Stimulated activated CD8-positive, alpha-beta memory T cell treated with anti-CD3 and anti-CD28 coated beads, Interleukin-7, amount 100 ng/mL, for 4 hours (primary cell): Measurements from ENCODE around the gene TPRA1.

Experiments used
- DNase-seq, 2 donors: peaks; one replicate each; pipeline ENCODE4 v3.0.0-alpha.2; 2020; ENCODE audit warnings: low read depth in 2 of 2

Gene TPRA1

DNA sequence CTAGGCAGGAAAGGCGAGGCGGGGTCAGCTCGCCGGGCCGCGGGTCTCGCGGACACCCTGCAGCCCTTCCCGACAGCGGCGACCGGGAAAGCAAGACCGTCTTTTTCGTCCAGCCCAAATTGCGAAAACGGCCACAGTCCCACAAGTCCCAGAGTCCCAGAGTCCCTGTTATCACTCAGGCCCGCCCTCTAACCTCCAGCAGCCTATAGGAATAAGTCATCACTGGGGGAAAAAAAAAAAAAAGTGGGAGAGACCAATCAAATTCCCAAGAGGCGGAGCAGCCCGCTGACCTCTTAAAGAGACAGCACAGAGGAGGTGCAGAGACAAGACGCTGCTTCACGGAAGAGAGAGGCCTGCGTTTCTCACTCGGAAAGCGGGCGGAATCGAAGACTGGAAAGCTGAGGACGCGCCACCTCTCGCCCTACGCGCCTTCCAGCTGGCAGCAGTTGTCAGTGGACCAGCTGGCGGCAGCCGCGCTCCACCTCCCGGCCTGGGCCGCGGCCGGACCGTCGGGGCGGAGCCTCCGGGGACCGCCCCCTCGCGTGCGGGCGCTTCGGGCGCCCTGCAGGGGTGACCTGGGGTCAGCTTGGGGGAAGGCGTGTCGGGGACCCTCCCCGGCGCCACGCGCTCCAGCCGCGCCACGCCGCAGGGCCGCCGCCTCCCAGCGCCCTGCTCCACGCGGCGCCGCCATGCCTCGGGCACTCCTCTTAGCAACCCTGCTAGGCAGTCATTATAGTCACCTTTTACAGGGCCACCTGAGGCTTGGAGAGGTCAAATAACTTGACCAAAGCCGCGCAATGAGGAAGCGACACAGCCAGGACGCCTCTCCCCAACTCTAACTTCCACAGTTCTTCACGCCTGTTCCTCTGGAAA is at the start of gene TPRA1:
Gene TPRA1 (minus strand): TSS at position 141 of the 873 bp plus-strand sequence. CDS start 10,587 bp downstream, outside the sequence.
- peak; percentile 75 to 81 for DNase-seq

DNA sequence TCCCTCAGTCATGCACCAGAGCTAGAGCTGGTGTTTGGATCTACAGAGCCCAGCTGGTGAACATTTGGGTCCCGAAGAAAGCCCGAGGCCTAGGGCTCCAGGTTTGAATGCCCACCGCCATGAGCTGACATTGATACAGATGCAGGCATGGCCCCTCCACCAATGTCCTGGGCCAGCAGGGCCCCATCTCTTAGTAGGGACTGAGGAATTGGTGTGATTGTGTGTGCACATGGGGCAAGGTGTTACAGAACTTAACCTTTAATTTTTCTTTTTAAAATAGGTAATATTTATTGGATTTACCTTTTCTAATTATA is 49.5 kb upstream of the TPRA1 start:
- DNase-seq = no peak

DNA sequence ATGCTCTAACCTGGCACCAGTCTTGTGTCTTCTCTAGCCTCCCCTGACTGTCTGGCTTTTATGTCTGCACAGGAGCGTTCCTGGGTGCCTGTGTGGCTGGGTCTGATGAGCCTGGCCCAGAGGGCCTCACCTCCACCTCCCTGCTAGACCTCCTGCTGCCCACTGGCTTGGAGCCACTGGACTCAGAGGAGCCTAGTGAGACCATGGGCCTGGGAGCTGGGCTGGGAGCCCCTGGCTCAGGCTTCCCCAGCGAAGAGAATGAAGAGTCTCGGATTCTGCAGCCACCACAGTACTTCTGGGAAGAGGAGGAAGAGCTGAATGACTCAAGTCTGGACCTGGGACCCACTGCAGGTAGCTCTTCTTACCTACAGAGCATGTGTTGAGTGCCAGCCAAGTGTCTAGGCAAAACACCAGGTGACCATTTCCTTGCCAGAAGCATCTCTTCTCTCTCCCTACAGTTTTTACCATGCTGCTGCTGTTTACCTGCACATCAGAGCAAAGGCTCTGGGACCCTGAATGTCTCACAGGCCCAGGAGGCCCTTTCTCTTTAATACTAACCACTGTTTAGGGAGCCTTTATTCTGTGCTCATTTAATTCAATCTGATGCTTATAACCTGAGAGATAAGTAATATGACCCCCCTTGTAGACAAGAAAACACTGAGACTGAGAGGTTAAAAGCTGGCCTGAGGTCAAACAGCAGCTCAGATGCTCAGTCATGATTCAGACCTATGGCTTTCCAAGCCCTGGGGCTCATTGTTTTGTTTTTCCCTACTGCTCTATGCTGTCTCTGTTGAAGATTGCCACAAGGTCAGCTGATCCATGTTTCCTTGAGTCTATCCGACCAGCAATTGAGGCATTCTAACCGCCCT is 48.9 kb upstream of the TPRA1 start:
- DNase-seq = no peak

DNA sequence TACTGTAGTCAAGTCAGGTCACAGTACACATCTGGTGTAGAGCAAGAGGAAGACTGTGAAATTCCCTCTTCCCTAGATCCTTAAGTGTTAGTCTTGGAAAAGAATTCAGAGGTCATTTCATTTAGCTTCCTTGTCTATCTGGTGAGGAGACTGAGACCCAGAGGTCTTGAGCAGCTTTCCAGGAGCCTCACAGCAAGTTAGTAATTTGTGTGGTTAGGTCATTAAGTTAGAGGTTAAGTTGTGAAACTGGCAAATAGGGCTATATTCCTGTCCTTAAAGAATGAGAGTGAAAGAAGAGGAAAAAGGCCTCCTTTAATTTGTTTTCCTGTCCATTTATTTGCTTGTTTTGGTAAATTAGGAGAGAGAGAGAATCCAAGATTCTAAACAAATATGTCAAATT is 47.4 kb upstream of the TPRA1 start:
- DNase-seq = no peak

DNA sequence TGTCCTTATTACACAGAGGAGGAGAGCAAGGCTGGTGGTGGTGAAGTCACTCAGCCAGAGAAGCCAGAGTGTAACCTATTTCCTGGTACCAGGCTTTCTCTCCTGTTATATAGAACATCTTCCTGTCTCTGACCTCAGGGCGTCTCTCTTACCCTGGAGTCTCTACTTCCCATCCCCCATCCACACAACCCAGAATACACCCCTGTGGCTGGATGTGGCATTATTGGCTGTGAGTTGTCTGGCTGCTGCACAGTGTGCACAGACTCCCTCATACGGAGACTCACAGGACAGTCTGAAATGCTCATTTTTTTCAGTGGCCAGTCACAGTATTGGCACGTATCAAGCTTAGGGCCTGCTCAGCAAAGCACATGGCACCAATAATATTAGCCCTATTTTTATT is 47.0 kb upstream of the TPRA1 start:
- DNase-seq = no peak

DNA sequence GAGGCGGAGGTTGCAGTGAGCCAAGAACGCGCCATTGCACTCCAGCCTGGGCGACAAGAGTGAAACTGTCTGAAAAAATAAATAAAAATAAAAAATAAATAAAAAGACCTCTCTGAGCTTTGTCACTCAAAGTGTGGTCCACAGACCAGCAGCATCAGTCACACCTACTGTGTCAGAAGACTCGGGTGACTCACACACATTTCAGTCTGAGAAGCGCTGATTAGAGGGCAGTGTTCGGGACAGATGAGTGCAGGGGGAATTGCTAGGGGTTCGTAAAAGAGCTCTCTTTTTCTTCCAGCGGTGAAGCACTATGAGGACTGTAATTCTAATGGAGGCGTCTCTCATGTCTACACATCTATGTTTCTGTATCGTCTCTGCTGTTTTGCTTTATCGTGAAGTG is 44.1 kb upstream of the TPRA1 start:
- DNase-seq = no peak

DNA sequence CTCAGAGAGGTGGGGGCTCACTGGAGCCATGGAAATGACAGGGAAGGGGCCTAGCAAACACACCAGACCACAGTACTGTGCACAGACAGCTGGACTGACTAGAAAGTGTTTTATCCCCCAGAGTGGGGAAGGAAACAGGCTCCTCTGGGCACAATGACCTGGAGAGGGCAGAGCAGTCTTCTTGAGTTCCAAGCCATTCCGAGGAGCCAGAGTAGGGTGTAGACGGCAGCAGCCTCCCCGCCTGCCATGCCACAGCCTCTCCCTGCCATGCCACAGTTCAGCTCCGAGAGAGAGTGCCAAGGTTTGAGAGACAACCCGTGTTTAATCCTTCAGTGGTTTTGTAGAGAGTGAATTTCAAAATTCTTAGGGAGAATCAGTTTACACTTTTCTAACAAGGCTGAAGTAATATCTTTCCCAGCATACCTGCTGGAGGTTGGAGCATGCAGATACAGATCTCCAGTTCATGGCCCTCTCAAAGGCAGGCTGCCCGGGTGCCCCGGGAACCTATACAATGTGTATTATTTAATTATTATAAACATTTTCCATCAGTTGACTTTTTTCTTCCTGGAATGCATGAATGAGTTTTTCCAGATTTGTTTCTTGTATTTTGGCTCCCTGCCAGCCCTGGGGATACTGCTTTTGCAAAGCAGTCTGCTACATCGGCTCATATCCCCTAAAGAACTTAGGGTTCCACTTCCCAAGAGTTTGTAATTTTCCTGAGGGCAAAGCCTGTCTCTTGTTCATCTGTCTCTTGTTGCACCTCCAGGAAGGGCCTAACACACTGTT is 41.7 kb upstream of the TPRA1 start:
- no peak for DNase-seq

DNA sequence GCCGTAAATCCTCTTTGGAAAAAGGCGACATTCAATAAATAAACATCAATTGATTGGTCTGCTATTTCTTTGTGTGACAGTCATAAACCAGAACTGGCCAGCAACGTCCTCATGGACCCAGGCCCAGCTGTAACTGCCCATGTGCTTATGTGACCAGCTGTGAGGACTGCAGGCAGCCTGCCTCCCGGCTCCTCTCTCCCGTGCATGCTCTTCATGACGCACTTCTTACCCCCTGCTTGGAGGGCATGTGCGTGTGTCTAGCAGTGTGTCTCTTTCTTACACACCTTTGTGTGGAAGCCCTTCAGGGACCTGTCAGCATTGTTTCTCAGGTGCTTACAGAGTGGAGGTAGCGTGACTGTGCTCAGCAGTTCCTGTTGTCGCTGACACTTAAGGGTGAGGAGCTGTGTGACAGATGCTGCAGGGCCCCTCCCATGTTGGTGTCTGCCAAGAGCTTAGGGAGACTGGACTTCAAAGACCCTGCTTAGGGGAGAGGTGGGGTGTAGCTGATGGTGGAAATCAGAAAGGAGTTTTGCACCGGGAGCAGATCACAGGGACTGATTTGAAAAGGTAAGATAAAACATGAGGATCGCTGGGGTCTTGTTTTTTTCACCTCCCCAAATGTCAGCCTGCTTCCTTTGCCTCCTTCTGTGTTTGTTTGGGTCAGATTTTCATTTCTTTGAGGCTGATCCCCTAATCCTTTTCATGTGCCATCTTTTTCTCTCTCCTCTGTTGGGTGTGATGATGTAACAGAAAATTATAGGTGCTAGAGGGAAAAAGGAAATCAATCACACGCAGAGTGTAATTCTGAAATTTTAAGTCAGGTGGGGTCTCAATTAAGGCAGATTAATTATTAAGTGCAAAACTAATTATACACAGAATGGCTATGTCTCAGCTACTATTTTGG is 40.5 kb upstream of the TPRA1 start:
- no peak for DNase-seq

DNA sequence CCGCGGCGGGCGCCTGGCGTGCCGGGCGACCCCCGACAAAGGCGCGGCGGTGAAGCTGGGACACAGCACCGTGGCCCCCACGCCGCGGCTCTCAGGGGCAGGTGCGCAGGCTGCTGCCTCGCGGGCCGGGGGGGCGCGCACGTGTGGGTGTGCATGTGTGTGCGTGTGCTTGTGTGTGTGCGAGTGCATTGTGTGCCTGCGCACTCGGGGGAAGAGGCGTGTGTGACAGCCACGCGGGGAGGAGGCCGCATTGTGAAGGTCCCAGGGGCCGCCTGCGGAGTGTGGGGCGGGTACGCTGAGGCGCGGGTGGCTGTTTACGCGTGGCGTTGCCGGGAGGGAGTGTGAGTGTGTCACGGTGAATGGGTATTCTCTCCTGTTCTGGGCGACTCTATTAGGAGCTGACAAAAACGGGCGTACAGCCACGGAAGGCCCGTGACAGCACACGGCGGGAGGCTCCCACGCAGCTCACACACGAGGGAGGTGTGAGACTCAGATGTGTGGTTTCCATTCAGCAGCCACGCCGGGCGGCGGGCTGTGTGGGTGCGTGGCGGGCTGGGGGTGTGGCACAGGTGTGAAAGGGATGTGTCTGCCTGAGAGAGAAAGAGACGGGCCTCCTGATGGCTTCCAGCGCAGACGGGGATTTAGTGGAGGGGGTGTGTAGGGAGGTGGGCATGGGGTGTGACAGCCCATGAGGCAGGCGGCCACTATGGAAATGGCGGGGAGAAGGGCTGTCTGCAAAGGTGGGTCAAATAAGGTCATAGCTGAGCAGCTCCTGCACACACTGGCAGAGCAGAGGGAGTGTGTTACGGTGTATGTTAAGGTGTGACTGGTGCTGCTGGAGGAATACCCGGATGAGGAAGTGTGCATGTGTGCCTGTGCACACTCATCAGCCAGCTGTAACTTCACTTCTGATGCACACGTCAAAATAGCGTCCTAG is 39.2 kb upstream of the TPRA1 start:
- peak; percentile 56 to 71 for DNase-seq

DNA sequence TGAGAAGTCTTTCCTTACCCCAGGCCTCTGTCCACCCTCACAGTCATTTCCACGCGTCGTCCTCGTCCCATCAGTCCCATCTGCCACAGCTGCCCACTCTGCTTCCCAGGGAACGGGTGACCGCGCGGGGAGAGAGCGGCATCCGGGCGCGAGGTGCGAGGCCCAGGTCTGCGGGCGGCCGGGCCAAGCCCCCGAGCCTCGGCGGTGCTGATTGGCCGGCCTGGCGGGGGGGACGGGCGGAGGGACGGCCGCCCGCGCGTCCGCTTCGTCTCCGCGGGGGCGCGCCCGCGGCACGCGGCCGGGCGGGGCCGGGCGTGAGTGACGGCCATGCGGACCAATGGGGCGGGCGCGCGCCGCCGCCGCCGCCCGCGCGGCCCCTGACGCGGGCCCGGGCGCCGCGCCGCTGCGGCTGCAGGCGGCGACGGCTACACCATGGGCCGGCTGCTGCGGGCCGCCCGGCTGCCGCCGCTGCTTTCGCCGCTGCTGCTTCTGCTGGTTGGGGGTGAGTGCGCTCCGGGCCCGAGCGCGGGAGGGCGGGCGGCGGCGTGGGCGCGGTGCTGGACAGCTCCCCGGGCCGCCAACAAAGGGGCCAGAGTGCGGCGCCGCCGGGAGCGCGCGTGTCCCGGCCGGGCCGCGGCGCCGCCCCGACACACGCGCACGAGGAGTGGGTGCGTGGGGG is 38.4 kb upstream of the TPRA1 start, which contains the start of gene PODXL2:
Gene PODXL2 (plus strand): TSS at position 398 of the 679 bp plus-strand sequence. CDS start 35 bp downstream, at position 433.
- DNase-seq = peak in 1 of 2 donors; percentile 43

DNA sequence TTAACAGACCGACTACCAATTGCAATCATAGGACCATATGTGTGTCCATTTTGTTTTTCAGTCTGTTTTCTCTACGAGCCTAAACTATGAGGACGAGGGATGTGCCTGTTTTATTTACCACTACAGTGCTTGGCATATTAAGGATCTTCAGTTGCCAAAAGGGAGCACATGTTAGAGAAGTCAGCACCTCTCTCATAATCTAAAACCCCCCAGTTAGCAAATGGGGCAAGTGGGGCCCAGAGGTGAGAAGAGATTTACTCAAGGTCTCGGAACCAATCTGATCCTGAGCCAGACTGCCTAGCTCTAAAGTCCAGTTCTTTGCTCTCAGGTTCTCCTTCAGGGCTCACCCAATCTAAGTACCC is 37.9 kb upstream of the TPRA1 start:
- no peak for DNase-seq

DNA sequence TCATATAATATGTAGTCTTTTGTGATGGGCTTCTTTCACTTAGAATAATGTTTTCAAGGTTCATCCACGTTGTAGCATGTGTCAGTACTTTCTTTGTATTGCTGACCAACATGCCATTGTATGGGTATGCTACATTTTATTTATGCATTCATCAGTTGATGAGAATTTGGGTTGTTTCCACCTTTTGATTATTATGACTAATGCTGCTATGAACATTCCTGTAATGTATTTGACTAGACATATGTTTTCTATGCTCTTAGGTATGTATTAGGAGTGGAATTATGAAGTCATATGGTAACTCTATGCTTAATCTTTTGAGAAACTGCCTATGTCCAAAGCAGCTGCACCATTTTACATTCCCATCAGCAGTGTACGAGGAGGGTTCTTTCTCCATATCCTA is 35.3 kb upstream of the TPRA1 start:
- DNase-seq = no peak

DNA sequence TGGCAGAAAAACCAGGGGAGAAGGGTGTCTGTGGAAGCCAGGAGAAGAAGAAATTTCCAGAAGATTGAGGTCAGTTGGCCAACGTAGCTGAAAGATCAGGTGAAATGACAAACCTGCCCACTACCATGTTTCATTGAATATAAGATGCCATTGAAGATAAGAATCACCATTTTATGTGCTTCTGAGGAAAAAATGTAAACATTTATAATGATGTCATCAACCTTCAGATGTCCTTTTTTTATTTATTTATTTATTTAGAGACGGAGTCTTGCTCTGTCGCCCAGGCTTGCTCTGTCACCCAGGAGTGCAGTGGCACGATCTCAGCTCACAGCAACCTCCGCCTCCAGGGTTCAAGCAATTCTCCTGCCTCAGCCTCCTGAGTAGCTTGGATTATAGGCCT is 33.5 kb upstream of the TPRA1 start:
- DNase-seq = no peak

DNA sequence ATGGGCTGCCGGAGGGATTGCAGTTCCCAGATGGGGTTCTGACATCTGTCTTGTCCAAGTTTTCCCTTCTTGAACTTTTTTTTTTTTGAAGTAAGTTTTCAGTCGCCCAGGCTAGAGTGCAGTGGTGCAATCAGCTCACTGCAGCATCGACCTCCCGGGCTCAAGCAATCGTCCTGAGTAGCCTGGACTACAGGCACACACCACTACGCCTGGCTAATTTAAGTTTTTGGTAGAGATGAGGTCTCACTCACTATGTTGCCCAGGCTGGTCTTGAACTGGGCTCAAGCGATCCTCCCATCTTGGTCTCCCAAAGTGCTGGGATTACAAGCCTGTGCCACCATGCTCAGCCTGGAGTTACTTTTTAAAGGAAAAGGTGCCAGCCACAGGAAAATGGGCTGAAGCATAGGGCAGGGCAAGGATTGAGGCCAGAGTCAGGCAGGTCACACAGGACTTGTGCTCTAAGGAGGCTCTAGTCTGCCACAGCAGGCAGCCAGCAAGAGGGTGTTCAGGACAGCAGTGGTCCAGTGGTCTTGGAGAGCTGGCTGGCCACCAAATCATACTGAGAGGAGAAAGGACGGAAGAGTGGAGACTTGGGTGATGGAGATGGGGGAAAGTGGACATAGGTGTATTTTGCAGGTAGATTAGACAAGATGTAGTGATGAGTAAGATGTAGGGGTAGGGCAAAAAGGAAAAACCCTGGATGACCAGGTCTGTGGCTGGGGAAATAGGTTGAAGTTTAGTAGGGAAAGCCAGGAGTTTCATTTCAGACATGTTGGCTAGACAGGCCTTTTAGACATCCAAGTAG is 32.4 kb upstream of the TPRA1 start:
- DNase-seq = no peak

DNA sequence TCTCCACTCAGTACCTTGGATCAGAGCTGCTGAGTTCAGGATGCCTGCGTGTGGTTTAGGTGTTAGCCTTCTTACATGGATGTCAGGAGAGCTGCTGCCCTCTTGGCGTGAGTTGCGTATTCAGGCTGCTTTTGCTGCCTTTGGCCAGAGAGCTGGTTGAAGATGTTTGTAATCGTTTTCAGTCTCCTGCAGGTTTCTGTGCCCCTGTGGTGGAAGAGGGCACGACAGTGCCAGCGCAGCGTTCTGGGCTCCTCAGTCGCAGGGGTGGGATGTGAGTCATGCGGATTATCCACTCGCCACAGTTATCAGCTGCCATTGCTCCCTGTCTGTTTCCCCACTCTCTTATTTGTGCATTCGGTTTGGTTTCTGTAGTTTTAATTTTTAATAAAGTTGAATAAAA is 31.5 kb upstream of the TPRA1 start:
- DNase-seq = no peak

DNA sequence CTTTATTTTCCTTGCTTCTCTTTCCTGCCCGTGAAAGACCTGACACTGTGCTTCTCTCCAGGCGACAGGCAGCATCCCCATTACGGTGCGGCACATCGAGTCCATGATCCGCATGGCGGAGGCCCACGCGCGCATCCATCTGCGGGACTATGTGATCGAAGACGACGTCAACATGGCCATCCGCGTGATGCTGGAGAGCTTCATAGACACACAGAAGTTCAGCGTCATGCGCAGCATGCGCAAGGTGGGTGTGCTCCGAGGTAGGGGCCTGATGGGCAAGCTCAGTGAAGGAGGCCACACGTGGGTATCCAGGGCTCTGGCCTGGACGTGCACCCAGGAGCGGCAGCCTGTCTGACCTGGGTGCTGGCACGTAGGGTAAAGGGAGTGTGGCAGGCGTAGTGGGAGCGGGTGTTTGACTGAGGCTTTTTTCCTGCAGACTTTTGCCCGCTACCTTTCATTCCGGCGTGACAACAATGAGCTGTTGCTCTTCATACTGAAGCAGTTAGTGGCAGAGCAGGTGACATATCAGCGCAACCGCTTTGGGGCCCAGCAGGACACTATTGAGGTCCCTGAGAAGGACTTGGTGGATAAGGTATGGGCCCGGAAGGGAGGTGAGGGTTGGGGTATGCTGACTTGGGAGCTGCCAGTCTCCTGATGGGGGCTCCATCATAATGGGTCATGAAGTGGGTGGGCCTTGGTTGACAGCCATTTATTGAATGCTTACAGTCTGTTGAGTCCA is 30.3 kb upstream of the TPRA1 start:
- DNase-seq = no peak

DNA sequence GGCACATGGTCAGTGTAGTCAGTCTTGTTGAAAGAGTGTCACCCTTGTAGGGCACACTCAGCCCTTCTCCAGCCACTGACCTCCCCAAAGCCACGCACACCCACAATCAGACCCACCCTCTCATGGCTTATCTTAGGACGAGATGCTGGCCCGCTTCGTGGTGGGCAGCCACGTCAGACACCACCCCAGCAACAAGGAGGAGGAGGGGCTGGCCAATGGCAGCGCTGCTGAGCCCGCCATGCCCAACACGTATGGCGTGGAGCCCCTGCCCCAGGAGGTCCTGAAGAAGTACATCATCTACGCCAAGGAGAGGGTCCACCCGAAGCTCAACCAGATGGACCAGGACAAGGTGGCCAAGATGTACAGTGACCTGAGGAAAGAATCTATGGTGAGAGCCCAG is 28.4 kb upstream of the TPRA1 start:
- no peak for DNase-seq
